DND-41 (cell line): ENCODE data around the gene TMEM271.

Experiments used
- ATAC-seq: fragments of 200-7000 bp; cut with Tn5 transposase; 3 replicates; pipeline ENCODE4 v1.9.1; 2021; ENCODE audit warnings: low read depth; ENCODE audit not compliant: insufficient read depth
- DNase-seq: peaks from one replicate; pipeline ENCODE4 v3.0.0-alpha.2; 2020
- H2AFZ ChIP-seq: 2 replicates; pipeline ENCODE4 v1.6.0; 2012; ENCODE audit warnings: low read depth, low read length
- H3K27ac ChIP-seq: 2 replicates; pipeline ENCODE4 v1.5.1; 2012; ENCODE audit warnings: low read length, inconsistent platforms
- H3K27me3 ChIP-seq: fragments of 200-600 bp; sonication (generic); 2 replicates; pipeline ENCODE4 v1.6.0; 2012; ENCODE audit warnings: low read length, mild to moderate bottlenecking, inconsistent platforms; ENCODE audit not compliant: insufficient read depth, poor library complexity
- H3K36me3 ChIP-seq: 2 replicates; pipeline ENCODE4 v1.5.1; 2012; ENCODE audit warnings: low read length, inconsistent platforms; ENCODE audit not compliant: insufficient read depth
- H3K4me1 ChIP-seq: 2 replicates; pipeline ENCODE4 v1.5.1; 2012; ENCODE audit warnings: mild to moderate bottlenecking, low read length; ENCODE audit not compliant: insufficient read depth
- H3K4me2 ChIP-seq: 2 replicates; pipeline ENCODE4 v1.6.0; 2012; ENCODE audit warnings: mild to moderate bottlenecking, moderate library complexity, low read length, inconsistent platforms; ENCODE audit not compliant: insufficient read depth
- H3K4me3 ChIP-seq, 2 experiments: fragments of 200-600 bp in 1 of 2; shearing (Covaris generic) in 1 of 2; 2 replicates each; pipeline ENCODE4 v1.5.1; 2012 to 2016; ENCODE audit warnings: inconsistent platforms in 2 of 2, low read length in 2 of 2, mild to moderate bottlenecking in 2 of 2, low read depth in 1 of 2, moderate library complexity in 1 of 2
- H3K79me2 ChIP-seq: 2 replicates; pipeline ENCODE4 v1.6.0; 2012; ENCODE audit warnings: low read length, inconsistent platforms; ENCODE audit not compliant: insufficient read depth
- H3K9ac ChIP-seq: 2 replicates; pipeline ENCODE4 v1.6.0; 2012; ENCODE audit warnings: low read depth, mild to moderate bottlenecking, inconsistent platforms, low read length, moderate library complexity
- H3K9me3 ChIP-seq: 2 replicates; pipeline ENCODE4 v1.5.1; 2012; ENCODE audit warnings: low read length, moderate library complexity, mild to moderate bottlenecking, inconsistent platforms; ENCODE audit not compliant: insufficient read depth, severe bottlenecking
- H4K20me1 ChIP-seq: 2 replicates; pipeline ENCODE4 v1.6.0; 2012; ENCODE audit warnings: low read length; ENCODE audit not compliant: insufficient read depth
- CTCF ChIP-seq: IDR thresholded peaks from 2 replicates; pipeline ENCODE4 v1.5.1; 2012; ENCODE audit warnings: borderline replicate concordance, low read length, moderate library complexity, mild to moderate bottlenecking; ENCODE audit not compliant: poor library complexity, severe bottlenecking; ENCODE audit errors: extremely low read depth
- EZH2 ChIP-seq: IDR thresholded peaks from 3 replicates; pipeline ENCODE4 v1.6.1; 2012; ENCODE audit warnings: borderline replicate concordance, low read depth, mild to moderate bottlenecking, moderate library complexity, low read length, inconsistent platforms; ENCODE audit not compliant: severe bottlenecking

The TMEM271 gene

DNA sequence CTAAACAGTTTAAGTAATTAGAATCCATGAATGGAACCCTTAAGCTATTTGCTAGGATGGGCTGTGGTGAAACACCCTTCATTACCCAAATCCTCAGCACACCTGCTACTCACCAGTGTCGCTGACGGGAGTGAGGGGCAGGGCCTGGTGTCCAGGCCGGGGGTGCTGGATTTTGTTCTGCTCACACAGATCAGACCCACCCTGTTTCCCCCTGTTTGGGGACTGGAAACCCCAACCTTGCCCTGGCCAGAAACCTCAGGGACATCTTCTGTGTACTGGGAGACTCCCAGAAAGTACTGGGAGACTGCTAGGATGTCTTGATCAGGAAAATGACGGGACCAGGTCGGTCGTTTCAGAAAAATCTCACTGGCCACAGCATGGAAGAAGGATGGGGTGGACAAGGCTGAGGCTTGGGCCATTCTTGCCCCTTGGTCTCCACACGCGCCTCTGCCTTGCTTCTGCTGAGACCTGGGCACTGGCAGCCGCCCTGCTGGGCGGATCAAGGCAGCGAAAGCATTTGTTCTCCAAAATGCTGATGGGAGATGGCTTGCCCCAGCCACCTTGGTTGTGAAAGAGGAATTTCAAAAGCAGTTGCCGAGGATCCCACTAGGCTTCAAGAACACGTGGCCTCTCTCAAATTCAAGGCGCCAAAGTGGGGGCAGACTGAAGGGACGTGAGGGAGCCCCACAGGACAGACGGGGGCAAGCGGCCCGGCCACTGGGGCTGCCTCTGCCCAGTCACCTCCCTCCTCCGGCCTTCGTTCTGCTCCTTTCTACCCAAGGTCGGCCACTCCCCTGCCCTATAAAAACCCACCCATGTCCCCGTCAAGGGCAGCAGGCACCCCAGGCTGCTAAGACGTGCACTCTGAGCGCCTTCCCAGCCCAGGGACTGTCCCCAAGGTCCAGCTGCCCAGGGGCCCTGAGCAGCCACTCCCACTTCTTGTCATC, 25.8 kb upstream of the TMEM271 start:
- H3K4me3 ChIP-seq = no peak overlapping the region
- ATAC-seq = no peak
- no peak for TF ChIP-seq EZH2
- TF ChIP-seq CTCF = no peak

GRCh38 chr4:600850-601515, 24.9 kb upstream of the TMEM271 start:
- H3K36me3 ChIP-seq = no peaks in the 10 kb centered on the region
- H3K9me3 ChIP-seq = no peaks in the 10 kb centered on the region
- ATAC-seq (no peak), DNase-seq (no peak)
- no peak overlapping the region for H3K27ac ChIP-seq
- no peak overlapping the region for H3K4me3 ChIP-seq
- no peak overlapping the region for H2AFZ ChIP-seq
- H3K9ac ChIP-seq = no peak overlapping the region
- H3K4me1 ChIP-seq = peaks cover 4% of the 10 kb centered on the region; the same call in 1 of the 2 replicates
- H3K4me2 ChIP-seq = no peak overlapping the region
- no peaks in the 10 kb centered on the region for H3K27me3 ChIP-seq
- H4K20me1 ChIP-seq = no peaks in the 10 kb centered on the region
- no peaks in the 10 kb centered on the region for H3K79me2 ChIP-seq
- TF ChIP-seq CTCF (no peak), EZH2 (no peak)

More for the DNA sequence above, 25.8 kb upstream of the TMEM271 start:
- Histone ChIP-seq H3K4me1 (peaks cover 4% of the 10 kb centered on the region; the same call in 1 of the 2 replicates), H3K79me2 (no peaks in the 10 kb centered on the region), H2AFZ (no peak overlapping the region), H4K20me1 (no peaks in the 10 kb centered on the region), H3K36me3 (no peaks in the 10 kb centered on the region), H3K9ac (no peak overlapping the region), H3K27me3 (no peaks in the 10 kb centered on the region), H3K27ac (no peak overlapping the region), H3K9me3 (no peaks in the 10 kb centered on the region), H3K4me2 (no peak overlapping the region)
- DNase-seq = no peak

GRCh38 chr4:600166-600565, 24.1 kb upstream of the TMEM271 start:
- peaks cover 4% of the 10 kb centered on the region; the same call in 1 of the 2 replicates for H3K4me1 ChIP-seq
- H3K79me2 ChIP-seq = no peaks in the 10 kb centered on the region
- no peaks in the 10 kb centered on the region for H4K20me1 ChIP-seq
- H3K4me3 ChIP-seq = no peak overlapping the region
- no peaks in the 10 kb centered on the region for H3K9me3 ChIP-seq
- H3K4me2 ChIP-seq = no peak overlapping the region
- DNase-seq = no peak
- no peaks in the 10 kb centered on the region for H3K36me3 ChIP-seq
- no peak overlapping the region for H2AFZ ChIP-seq
- no peaks in the 10 kb centered on the region for H3K27me3 ChIP-seq
- no peak overlapping the region for H3K27ac ChIP-seq
- no peak overlapping the region for H3K9ac ChIP-seq
- ATAC-seq = no peak
- no peak for TF ChIP-seq CTCF
- TF ChIP-seq EZH2 = no peak
